PC-9 (cell line): ENCODE measurements around the gene FAHD1.

Experiments
- EZH2 ChIP-seq: fragments of 200-600 bp; sonication (generic); IDR thresholded peaks from 2 replicates; pipeline ENCODE4 v1.8.0; 2017; ENCODE audit warnings: antibody characterized with exemption, low read depth
- TF ChIP-seq, protein P1 (sequence below): fragments of 200-600 bp; sonication (generic); conservative IDR thresholded peaks from 2 replicates; pipeline ENCODE4 v1.6.1; 2017; ENCODE audit warnings: mixed run types, antibody characterized with exemption, mild to moderate bottlenecking, moderate library complexity

GRCh38 chr16:1865902-1866690 is 39.1 kb downstream of the FAHD1 start:
- TF ChIP-seq, protein P1, sequence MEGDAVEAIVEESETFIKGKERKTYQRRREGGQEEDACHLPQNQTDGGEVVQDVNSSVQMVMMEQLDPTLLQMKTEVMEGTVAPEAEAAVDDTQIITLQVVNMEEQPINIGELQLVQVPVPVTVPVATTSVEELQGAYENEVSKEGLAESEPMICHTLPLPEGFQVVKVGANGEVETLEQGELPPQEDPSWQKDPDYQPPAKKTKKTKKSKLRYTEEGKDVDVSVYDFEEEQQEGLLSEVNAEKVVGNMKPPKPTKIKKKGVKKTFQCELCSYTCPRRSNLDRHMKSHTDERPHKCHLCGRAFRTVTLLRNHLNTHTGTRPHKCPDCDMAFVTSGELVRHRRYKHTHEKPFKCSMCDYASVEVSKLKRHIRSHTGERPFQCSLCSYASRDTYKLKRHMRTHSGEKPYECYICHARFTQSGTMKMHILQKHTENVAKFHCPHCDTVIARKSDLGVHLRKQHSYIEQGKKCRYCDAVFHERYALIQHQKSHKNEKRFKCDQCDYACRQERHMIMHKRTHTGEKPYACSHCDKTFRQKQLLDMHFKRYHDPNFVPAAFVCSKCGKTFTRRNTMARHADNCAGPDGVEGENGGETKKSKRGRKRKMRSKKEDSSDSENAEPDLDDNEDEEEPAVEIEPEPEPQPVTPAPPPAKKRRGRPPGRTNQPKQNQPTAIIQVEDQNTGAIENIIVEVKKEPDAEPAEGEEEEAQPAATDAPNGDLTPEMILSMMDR: peak; percentile 25; the same call in 1 of the 2 replicates
- no peak for TF ChIP-seq EZH2
